GM12865 (cell line): ENCODE measurements around the gene BRPF1.

Source experiments
- DNase-seq: peaks from one replicate; pipeline ENCODE4 v3.0.0; 2010; ENCODE audit warnings: low read depth
- H3K4me3 ChIP-seq: 2 replicates; pipeline ENCODE4 v1.5.1; 2011; ENCODE audit warnings: mild to moderate bottlenecking, low read depth, low read length, control low read depth
- CTCF ChIP-seq: IDR thresholded peaks from 2 replicates; pipeline ENCODE4 v1.5.1; 2011; ENCODE audit warnings: low read length, control low read depth, low read depth, inconsistent platforms; ENCODE audit not compliant: insufficient read depth; ENCODE audit errors: missing control alignments

Gene BRPF1

GRCh38 chr3:9777694-9778021, 46.1 kb downstream of the BRPF1 start:
- DNase-seq: no peak

GRCh38 chr3:9778143-9779074, 46.9 kb downstream of the BRPF1 start:
- no peak for TF ChIP-seq CTCF
- H3K4me3 ChIP-seq: no peak overlapping the region
- DNase-seq: no peak

More at GRCh38 chr3:9777694-9778021, 46.1 kb downstream of the BRPF1 start:
- no peak for TF ChIP-seq CTCF
- no peak overlapping the region for H3K4me3 ChIP-seq

- TF ChIP-seq CTCF: no peak
- no peak overlapping the region for H3K4me3 ChIP-seq
- no peak for DNase-seq
Observed at GRCh38 chr3:9779075-9779593, 47.6 kb downstream of the BRPF1 start.

- no peak for TF ChIP-seq CTCF
- DNase-seq: peak; percentile 61
- H3K4me3 ChIP-seq: no peak overlapping the region
Observed at GRCh38 chr3:9779721-9780457, 48.4 kb downstream of the BRPF1 start.

GRCh38 chr3:9780458-9780812, 48.9 kb downstream of the BRPF1 start:
- no peak for DNase-seq
- TF ChIP-seq CTCF: no peak
- no peak overlapping the region for H3K4me3 ChIP-seq

GRCh38 chr3:9780910-9781309, 49.4 kb downstream of the BRPF1 start:
- no peak for TF ChIP-seq CTCF
- H3K4me3 ChIP-seq: no peak overlapping the region
- no peak for DNase-seq
